ENCODE results near the gene CECR2.

GRCh38 chr22:17598318-17598717 is 229.1 kb downstream of the CECR2 start:
- TF ChIP-seq CTCF (IDR thresholded peaks at IDR 0.05; ENCODE audit: low read length): no peak
- TF ChIP-seq EZH2 (IDR thresholded peaks at IDR 0.05; ENCODE audit: borderline replicate concordance, low read length): no peak
